H1 (cell line): ENCODE results near the gene HNRNPM. TPM values are rescaled to one million over a fixed set of nuclear protein-coding genes. Genes with fewer than 3 reads are reported as not detected.

Source experiments
- CTCF ChIA-PET: fragments of 300-600 bp; sonication (Branson Sonifier 250); formaldehyde crosslinking; loops from one replicate; lab custom pipeline; 2021; ENCODE audit not compliant: partially characterized antibody; lab: Charles Lee
- POLR2A ChIA-PET: fragments of 300-600 bp; sonication (Branson Sonifier 250); formaldehyde crosslinking; loops from one replicate; lab custom pipeline; 2021; ENCODE audit warnings: inconsistent platforms; ENCODE audit not compliant: partially characterized antibody; lab: Charles Lee
- DNase-seq, 2 experiments: peaks; one replicate each; pipeline versions ENCODE4 v3.0.0 to v3.0.0-alpha.2; 2010 to 2022; ENCODE audit warnings: low spot score in 2 of 2, low read depth in 1 of 2, mixed read lengths in 1 of 2
- FAIRE-seq: peaks from 2 replicates; lab custom pipeline; 2011; peaks lifted over from hg19 to GRCh38; lab: Jason Lieb, UNC
- H2AFZ ChIP-seq: 2 replicates; pipeline ENCODE4 v1.8.1; 2012; ENCODE audit warnings: low read length, inconsistent platforms
- H2AK5ac ChIP-seq: 2 replicates; pipeline ENCODE4 v1.6.1; 2013; ENCODE audit warnings: low read depth, low read length
- H2BK120ac ChIP-seq: replicated peaks from 2 replicates; pipeline ENCODE3; 2013; ENCODE audit warnings: low read depth, low read length, inconsistent platforms
- H2BK12ac ChIP-seq: 2 replicates; pipeline ENCODE4 v1.6.1; 2013; ENCODE audit warnings: low read depth, low read length
- H2BK15ac ChIP-seq: 2 replicates; pipeline ENCODE4 v1.6.1; 2013; ENCODE audit warnings: low read length
- H2BK20ac ChIP-seq: 2 replicates; pipeline ENCODE4 v1.6.1; 2013; ENCODE audit warnings: low read length
- H2BK5ac ChIP-seq: 2 replicates; pipeline ENCODE4 v1.6.1; 2013; ENCODE audit warnings: low read depth, low read length
- H3K14ac ChIP-seq: 2 replicates; pipeline ENCODE4 v1.6.1; 2013; ENCODE audit warnings: inconsistent platforms; ENCODE audit not compliant: insufficient read length
- H3K18ac ChIP-seq: 2 replicates; pipeline ENCODE4 v1.6.1; 2013; ENCODE audit warnings: low read length; ENCODE audit errors: extremely low read depth
- H3K23ac ChIP-seq: 2 replicates; pipeline ENCODE4 v1.6.1; 2013; ENCODE audit warnings: inconsistent platforms; ENCODE audit not compliant: insufficient read length
- H3K23me2 ChIP-seq: 2 replicates; pipeline ENCODE4 v1.6.1; 2013; ENCODE audit warnings: low read depth, low read length
- H3K27ac ChIP-seq: 2 replicates; pipeline ENCODE4 v1.6.1; 2011; ENCODE audit warnings: low read depth, low read length, inconsistent platforms
- H3K27me3 ChIP-seq, 4 experiments: replicated peaks in 1 of 4; 1 replicate in 1 of 4; 2 replicates in 3 of 4; pipeline versions ENCODE4 v1.6.1 to v1.8.1; 2011 to 2013; ENCODE audit warnings: low read length in 3 of 4, mild to moderate bottlenecking in 3 of 4, inconsistent platforms in 2 of 4, mixed read lengths in 2 of 4, moderate library complexity in 1 of 4; ENCODE audit not compliant: control insufficient read depth in 3 of 4, insufficient read depth in 3 of 4; ENCODE audit errors: extremely low read depth in 1 of 4
- H3K36me3 ChIP-seq, 4 experiments: 2 replicates each; pipeline versions ENCODE4 v1.6.1 to v1.8.1; 2011 to 2013; ENCODE audit warnings: mild to moderate bottlenecking in 4 of 4, low read length in 3 of 4, moderate library complexity in 2 of 4, control low read depth in 1 of 4, inconsistent platforms in 1 of 4; ENCODE audit not compliant: insufficient read depth in 4 of 4, control insufficient read depth in 2 of 4
- H3K4ac ChIP-seq: replicated peaks from 2 replicates; pipeline ENCODE3; 2013; ENCODE audit warnings: low read length, low read depth, mixed read lengths, inconsistent platforms; ENCODE audit not compliant: insufficient read length
- H3K4me1 ChIP-seq, 4 experiments: replicated peaks in 1 of 4; 1 replicate in 1 of 4; 2 replicates in 3 of 4; pipeline versions ENCODE4 v1.6.1 to v1.8.1; 2011 to 2013; ENCODE audit warnings: low read length in 3 of 4, inconsistent platforms in 2 of 4, mixed read lengths in 1 of 4; ENCODE audit not compliant: insufficient read depth in 4 of 4, control insufficient read depth in 3 of 4
- H3K4me2 ChIP-seq, 2 experiments: 2 replicates each; pipeline versions ENCODE4 v1.6.1 to v1.8.1; 2011 to 2013; ENCODE audit warnings: low read depth in 2 of 2, low read length in 2 of 2, control low read depth in 1 of 2, inconsistent platforms in 1 of 2, mild to moderate bottlenecking in 1 of 2; ENCODE audit not compliant: insufficient read depth in 1 of 2
- H3K4me3 ChIP-seq, 4 experiments: fragments of 200-600, 300-600 bp in 1 of 4; sonication (generic), shearing (Covaris generic), sonication (Bioruptor Twin) in 1 of 4; 2 replicates each; pipeline versions ENCODE4 v1.5.1 to v1.8.1; 2011 to 2016; ENCODE audit warnings: low read length in 4 of 4, low read depth in 3 of 4, control low read depth in 2 of 4, inconsistent platforms in 2 of 4, mild to moderate bottlenecking in 2 of 4, mixed read lengths in 1 of 4, moderate library complexity in 1 of 4; ENCODE audit not compliant: insufficient read depth in 2 of 4; ENCODE audit errors: extremely low read depth in 1 of 4
- H3K56ac ChIP-seq: replicated peaks from 2 replicates; pipeline ENCODE3; 2013; ENCODE audit warnings: low read depth, mild to moderate bottlenecking, mixed read lengths, low read length, inconsistent platforms; ENCODE audit not compliant: insufficient read length
- H3K79me1 ChIP-seq: 2 replicates; pipeline ENCODE4 v1.6.1; 2013; ENCODE audit warnings: low read depth, low read length, control low read depth
- H3K79me2 ChIP-seq, 2 experiments: 2 replicates each; pipeline versions ENCODE4 v1.6.1 to v1.8.1; 2012 to 2013; ENCODE audit warnings: low read length in 2 of 2, mild to moderate bottlenecking in 2 of 2, inconsistent platforms in 1 of 2; ENCODE audit not compliant: insufficient read depth in 2 of 2, control insufficient read depth in 1 of 2
- H3K9ac ChIP-seq, 4 experiments: replicated peaks in 1 of 4; 1 replicate in 1 of 4; 2 replicates in 3 of 4; pipeline versions ENCODE4 v1.6.1 to v1.8.1; 2011 to 2013; ENCODE audit warnings: low read depth in 3 of 4, low read length in 3 of 4, control low read depth in 2 of 4, mild to moderate bottlenecking in 2 of 4, moderate library complexity in 2 of 4, inconsistent platforms in 1 of 4; ENCODE audit errors: extremely low read depth in 1 of 4
- H3K9me3 ChIP-seq, 2 experiments: 2 replicates each; pipeline versions ENCODE4 v1.6.1 to v1.8.1; 2012 to 2013; ENCODE audit warnings: mild to moderate bottlenecking in 2 of 2, moderate library complexity in 2 of 2, control low read depth in 1 of 2, inconsistent platforms in 1 of 2, low read depth in 1 of 2, low read length in 1 of 2, mixed read lengths in 1 of 2; ENCODE audit not compliant: insufficient read depth in 2 of 2
- H4K20me1 ChIP-seq, 2 experiments: replicated peaks in 1 of 2; 2 replicates each; pipeline versions ENCODE3 to v1.8.1; 2011 to 2013; ENCODE audit warnings: inconsistent platforms in 2 of 2, low read length in 2 of 2, mild to moderate bottlenecking in 1 of 2; ENCODE audit not compliant: insufficient read depth in 2 of 2, control insufficient read depth in 1 of 2
- H4K5ac ChIP-seq: 2 replicates; pipeline ENCODE4 v1.6.1; 2013; ENCODE audit warnings: low read length, low read depth, mixed read lengths, inconsistent platforms; ENCODE audit not compliant: insufficient read length
- H4K8ac ChIP-seq: 2 replicates; pipeline ENCODE4 v1.8.0; 2013; ENCODE audit warnings: mild to moderate bottlenecking, moderate library complexity, low read length, inconsistent platforms; ENCODE audit not compliant: insufficient read depth; ENCODE audit errors: extremely low read depth
- H4K91ac ChIP-seq: replicated peaks from 2 replicates; pipeline ENCODE3; 2013; ENCODE audit warnings: low read length, mixed read lengths, inconsistent platforms; ENCODE audit not compliant: insufficient read length
- CBX5 ChIP-seq: fragments of 300-800, 300-1000 bp; sonication (generic); IDR thresholded peaks from 2 replicates; pipeline ENCODE4 v1.7.1; 2016; ENCODE audit warnings: antibody characterized with exemption, low read length, low read depth
- E2F6 ChIP-seq: IDR thresholded peaks from 2 replicates; pipeline ENCODE4 v1.6.1; 2012; ENCODE audit warnings: inconsistent platforms
- EP300 ChIP-seq, 2 experiments: IDR thresholded peaks; 1 replicate in 1 of 2; 2 replicates in 1 of 2; pipeline ENCODE4 v1.6.1; 2011 to 2012; ENCODE audit warnings: low read depth in 2 of 2, low read length in 2 of 2, mild to moderate bottlenecking in 2 of 2, borderline replicate concordance in 1 of 2, inconsistent platforms in 1 of 2, moderate library complexity in 1 of 2
- EZH2 ChIP-seq: fragments of 200-600 bp; sonication (generic); IDR thresholded peaks from 2 replicates; pipeline ENCODE4 v1.7.1; 2012; ENCODE audit warnings: low read depth, mild to moderate bottlenecking, moderate library complexity, low read length, inconsistent platforms; ENCODE audit not compliant: severe bottlenecking
- FOSL1 ChIP-seq: IDR thresholded peaks from 2 replicates; pipeline ENCODE4 v1.6.1; 2011; ENCODE audit warnings: mild to moderate bottlenecking, low read depth, low read length, moderate library complexity; ENCODE audit not compliant: insufficient read depth
- GABPA ChIP-seq: IDR thresholded peaks from 2 replicates; pipeline ENCODE4 v1.6.1; 2011; ENCODE audit warnings: mild to moderate bottlenecking, low read length, moderate library complexity, borderline replicate concordance; ENCODE audit not compliant: insufficient read depth
- HDAC6 ChIP-seq: IDR thresholded peaks from one replicate; pipeline ENCODE4 v1.7.1; 2012; ENCODE audit warnings: low read depth, mild to moderate bottlenecking, inconsistent platforms, low read length, moderate library complexity
- KDM5A ChIP-seq: fragments of 200-600 bp; IDR thresholded peaks from 2 replicates; pipeline ENCODE4 v1.7.1; 2012; ENCODE audit warnings: mild to moderate bottlenecking, low read length, inconsistent platforms, mixed read lengths
- MAX ChIP-seq: IDR thresholded peaks from 2 replicates; pipeline ENCODE4 v1.6.1; 2012; ENCODE audit warnings: inconsistent platforms
- SAP30 ChIP-seq: fragments of 300-600 bp; sonication (generic); IDR thresholded peaks from 2 replicates; pipeline ENCODE4 v1.7.1; 2012; ENCODE audit warnings: low read length, moderate library complexity, mild to moderate bottlenecking, inconsistent platforms; ENCODE audit not compliant: insufficient read depth, insufficient replicate concordance
- SP1 ChIP-seq: IDR thresholded peaks from 2 replicates; pipeline ENCODE4 v1.6.1; 2011; ENCODE audit warnings: low read depth, low read length
- ZNF274 ChIP-seq: IDR thresholded peaks from 2 replicates; pipeline ENCODE4 v1.7.0; 2012; ENCODE audit warnings: low read length, borderline replicate concordance; ENCODE audit errors: extremely low read depth
- WGBS, 2 experiments: shearing (Covaris generic) in 1 of 2; methylation state at CpG; one replicate each; pipeline versions ENCODE4 v1.1.6 to v1.1.7; 2013 to 2015; ENCODE audit warnings: low lambda C conversion rate in 2 of 2, mixed read lengths in 2 of 2, inconsistent platforms in 1 of 2, low coverage in 1 of 2, missing lambda C conversion rate in 1 of 2; ENCODE audit not compliant: insufficient replicate concordance in 2 of 2, insufficient coverage in 1 of 2, insufficient read length in 1 of 2; ENCODE audit errors: extremely low coverage in 1 of 2, missing lambda C conversion rate in 1 of 2; 5-methylcytosine and 5-hydroxymethylcytosine counted together
- polyA plus RNA-seq, 7 experiments: library from polyadenylated mRNA; depleted of rRNA in 3 of 7; stranded (reverse) in 5 of 7; unstranded in 2 of 7; fragments of >200 nt in 5 of 7; fragments of 200-250 nt in 2 of 7; gene quantifications; 1 replicate in 5 of 7; 2 replicates in 1 of 7; 4 replicates in 1 of 7; pipeline versions ENCODE4 v1.2.1 to v1.2.3, GENCODE V29; 2011 to 2013; ENCODE audit warnings: missing spikeins in 2 of 7, mixed read lengths in 2 of 7
- total RNA-seq: library from RNA; stranded (reverse); fragmentation: NEBNext Ultra II Directional; extraction: Animal tissue kit (Norgen Biotek cat#: 25700); gene quantifications from 2 replicates; pipeline ENCODE4 v1.2.1, GENCODE V29; 2021

Gene HNRNPM
- total and polyA plus RNA-seq, 2 of the 8 experiments (the other 6 are each of a cell fraction or from before 2014, with no cell fraction given) = 375 to 474 TPM

- H2BK12ac ChIP-seq = no peak overlapping the region
- no peak overlapping the region for H3K18ac ChIP-seq
- no peaks in the 10 kb centered on the region; a peak in 1 of 7 replicates for H3K4me1 ChIP-seq
- no peaks in the 10 kb centered on the region for H3K27me3 ChIP-seq
- no peak overlapping the region for H4K91ac ChIP-seq
- H3K9ac ChIP-seq = no peak overlapping the region
- no peak overlapping the region for H4K8ac ChIP-seq
- H4K5ac ChIP-seq = no peak overlapping the region
- H2BK20ac ChIP-seq = no peak overlapping the region
- peaks cover 9 to 93% of the 10 kb centered on the region in 2 experiments; a peak in 3 of 4 replicates for H3K79me2 ChIP-seq
- WGBS, 2 experiments = 83% methylated on average over 4 of the region's 4 CpGs; no CpG with 5 or more reads in 1 of the 2 experiments
- no peak overlapping the region for H2BK120ac ChIP-seq
- FAIRE-seq (no peak), DNase-seq (no peak)
- TF ChIP-seq CBX5 (no peak), EP300 (IDR thresholded peaks at IDR 0.05; ENCODE audit: borderline replicate concordance in 1 of 2, low read depth in 2 of 2, low read length in 2 of 2) (no peak), SAP30 (no peak), KDM5A (no peak), ZNF274 (no peak), HDAC6 (no peak), SP1 (no peak), GABPA (no peak), E2F6 (no peak), MAX (no peak), EZH2 (no peak), FOSL1 (no peak)
- H3K4me3 ChIP-seq = no peak overlapping the region
- no peak overlapping the region for H3K27ac ChIP-seq
- ChIA-PET CTCF (interaction anchor here (2.8 kb wide), 1 partner anchor 15 kb away, joined by 10 read pairs; no protein-coding TSS in a partner anchor), POLR2A (interaction anchor here (0.7 to 6.4 kb wide), 2 partner anchors 13 to 31 kb away, joined by 3 to 54 read pairs; partner anchors contain the start of gene HNRNPM)
- H3K4me2 ChIP-seq = no peak overlapping the region
- no peak overlapping the region for H2AK5ac ChIP-seq
- no peaks in the 10 kb centered on the region for H3K9me3 ChIP-seq
- no peak overlapping the region for H3K14ac ChIP-seq
- H3K23me2 ChIP-seq = no peaks in the 10 kb centered on the region; the same call in 1 of the 2 replicates
- H3K36me3 ChIP-seq = peaks cover 22 to 76% (median 43%) of the 10 kb centered on the region in 4 experiments
- H2AFZ ChIP-seq = no peak overlapping the region
- no peak overlapping the region for H2BK5ac ChIP-seq
- H4K20me1 ChIP-seq = peaks cover 34 to 41% of the 10 kb centered on the region in 2 experiments
- H3K56ac ChIP-seq = no peak overlapping the region
- H2BK15ac ChIP-seq = no peak overlapping the region
- peaks cover 25% of the 10 kb centered on the region for H3K79me1 ChIP-seq
- H3K23ac ChIP-seq = no peak overlapping the region
- no peak overlapping the region for H3K4ac ChIP-seq
Measured at GRCh38 chr19:8477889-8478288, 33.1 kb downstream of the HNRNPM start.
